Ovary (tissue), 9 donors: Measurements from ENCODE around the gene VEPH1. TPM values are rescaled to one million over a fixed set of nuclear protein-coding genes. Genes with fewer than 3 reads are reported as not detected.

ENCODE experiments used
- DNase-seq, 5 donors: peaks; one replicate each; pipeline ENCODE4 v3.0.0-alpha.2; 2019 to 2020
- H3K27ac ChIP-seq, 2 donors: fragments of 200-600 bp; one replicate each; pipeline versions ENCODE4 v1.5.1 to v1.8.0; 2019 to 2022
- H3K27me3 ChIP-seq: fragments of 200-600 bp; one replicate; pipeline ENCODE4 v1.8.0; 2022
- H3K36me3 ChIP-seq: fragments of 200-600 bp; sonication (generic); one replicate; pipeline ENCODE4 v1.5.1; 2019
- H3K4me1 ChIP-seq: one replicate; pipeline ENCODE4 v1.8.1; 2013; ENCODE audit warnings: mild to moderate bottlenecking, moderate library complexity; ENCODE audit not compliant: insufficient read depth
- H3K4me3 ChIP-seq: fragments of 200-600 bp; sonication (generic); one replicate; pipeline ENCODE4 v1.5.1; 2017
- H3K9me3 ChIP-seq, 2 donors: fragments of 200-600 bp in 1 of 2; sonication (generic) in 1 of 2; one replicate each; pipeline versions ENCODE4 v1.5.1 to v1.8.1; 2013 to 2019; ENCODE audit warnings: mild to moderate bottlenecking in 1 of 2, moderate library complexity in 1 of 2
- CTCF ChIP-seq, 3 donors: fragments of 450-650 bp in 2 of 3; fragments of 200-600 bp in 1 of 3; IDR thresholded peaks; one replicate each; pipeline versions ENCODE4 v1.5.1 to v1.8.0; 2016 to 2022; ENCODE audit warnings: antibody characterized with exemption in 3 of 3, mild to moderate bottlenecking in 1 of 3
- EP300 ChIP-seq: sonication (generic); formaldehyde crosslinking; IDR thresholded peaks from one replicate; pipeline ENCODE4 v1.6.1; 2017; ENCODE audit warnings: antibody characterized with exemption
- POLR2A ChIP-seq: fragments of 450-650 bp; IDR thresholded peaks from one replicate; pipeline ENCODE4 v1.6.1; 2017; ENCODE audit warnings: antibody characterized with exemption, mild to moderate bottlenecking, moderate library complexity
- WGBS, 3 donors: extraction: QIAGEN DNeasy Blood & Tissue Kit in 1 of 3; methylation state at CpG; one replicate each; pipeline versions ENCODE4 v1.1.5 to v1.1.7; 2013 to 2017; 5-methylcytosine and 5-hydroxymethylcytosine counted together
- intact Hi-C, 4 donors: fragments of 100-400 bp; cut with DNase I; formaldehyde crosslinking; loops; one replicate each; pipeline versions ENCODE4 v1.11.0 to v1.15.1; 2022 to 2023
- polyA plus RNA-seq, 2 donors: library from polyadenylated mRNA; stranded (reverse); fragments of 200-250 nt in 1 of 2; fragments of 350-450 nt in 1 of 2; fragmentation: Illumina TruSeq in 1 of 2; extraction: RNeasy Lipid Tissue Mini Kit (QIAGEN cat#74804) in 1 of 2; gene quantifications; one replicate each; pipeline ENCODE4 v1.2.3, GENCODE V29; 2013 to 2014
- total RNA-seq, 7 donors: library from RNA; depleted of rRNA in 2 of 7; stranded (reverse); fragments of >200 nt in 2 of 7; fragmentation: NEBNext Ultra II Directional in 3 of 7; extraction: Animal tissue kit (Norgen Biotek cat#: 25700) in 3 of 7; gene quantifications; one replicate each; pipeline versions ENCODE4 v1.1.0 to v1.2.4, GENCODE V29; 2016 to 2023
- donor health status: DM: no; HTN: no; CAD: no; lungs with moderate emphysema.
- donor health status: DM: no; HTN: no; CAD: no.
- donor health status: Bipolar disorder and iron deficiency.
- donor health status: DM: yes; HTN: yes; CAD: no.
- donor health status: DM: no; HTN: no; CAD: no.
- donor health status: DM: yes; HTN: yes; CAD: no.

Gene VEPH1
- total and polyA plus RNA-seq, 9 donors: 0.23 to 4.6 (median 1.3) TPM; not detected in 1

- intact Hi-C loops: no loop called here
- H3K4me3 ChIP-seq: no peak overlapping the region
- no peaks in the 10 kb centered on the region for H3K4me1 ChIP-seq
- DNase-seq: no peak
- H3K27me3 ChIP-seq: no peaks in the 10 kb centered on the region
- no peak for TF ChIP-seq EP300
- no peak for TF ChIP-seq CTCF (IDR thresholded peaks at IDR 0.05)
- TF ChIP-seq POLR2A: no peak
- no peaks in the 10 kb centered on the region for H3K36me3 ChIP-seq
- H3K9me3 ChIP-seq: no peaks in the 10 kb centered on the region
- no peak overlapping the region for H3K27ac ChIP-seq
Measured at GRCh38 chr3:157414861-157415260, 88.4 kb downstream of the VEPH1 start.

DNA sequence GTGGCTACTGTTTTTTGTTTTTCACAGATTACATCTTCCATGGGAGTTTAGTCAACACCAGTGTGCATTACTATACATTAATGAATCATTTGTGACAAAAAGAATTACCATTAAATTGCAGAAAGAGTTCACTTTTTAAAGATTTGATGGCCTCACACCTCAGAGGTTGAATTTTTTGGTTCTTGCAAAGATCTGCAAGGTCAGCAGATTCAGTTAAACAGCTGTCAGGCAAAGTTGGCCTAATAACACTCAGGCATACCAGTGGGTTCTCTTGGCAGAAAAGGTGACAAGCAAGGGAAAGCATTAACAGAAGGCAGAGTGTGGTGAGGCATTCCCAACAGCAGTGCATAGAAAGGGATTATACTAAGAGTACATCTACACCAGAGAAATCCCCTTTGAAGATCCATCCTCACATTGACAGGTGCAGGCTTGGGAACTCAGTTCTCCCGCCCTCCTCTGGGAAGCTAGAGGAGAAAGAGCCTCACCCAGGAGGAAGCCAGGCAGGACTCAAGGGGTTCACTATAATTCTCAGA is 90.8 kb downstream of the VEPH1 start:
- no peaks in the 10 kb centered on the region for H3K4me1 ChIP-seq
- no peak overlapping the region for H3K27ac ChIP-seq
- DNase-seq: no peak
- TF ChIP-seq EP300 (no peak), CTCF (IDR thresholded peaks at IDR 0.05) (no peak), POLR2A (no peak)
- WGBS, 3 donors: 92 to 93% (median 92%) methylated on average over 1 of the region's 1 CpG
- no peak overlapping the region for H3K4me3 ChIP-seq
- H3K36me3 ChIP-seq: no peaks in the 10 kb centered on the region
- H3K27me3 ChIP-seq: no peaks in the 10 kb centered on the region
- H3K9me3 ChIP-seq: no peaks in the 10 kb centered on the region
- intact Hi-C loops: no loop called here

- Histone ChIP-seq H3K4me3 (no peak overlapping the region), H3K4me1 (no peaks in the 10 kb centered on the region), H3K27ac (no peak overlapping the region), H3K36me3 (no peaks in the 10 kb centered on the region), H3K9me3 (no peaks in the 10 kb centered on the region), H3K27me3 (no peaks in the 10 kb centered on the region)
- TF ChIP-seq EP300 (no peak), POLR2A (no peak), CTCF (IDR thresholded peaks at IDR 0.05) (no peak)
- 59 to 81% (median 64%) methylated on average over 2 of the region's 2 CpGs for WGBS, 3 donors
- DNase-seq: no peak
- intact Hi-C loops: no loop called here
Measured at GRCh38 chr3:157410945-157411344, 92.3 kb downstream of the VEPH1 start.

GRCh38 chr3:157409516-157409915 is 93.7 kb downstream of the VEPH1 start:
- Histone ChIP-seq H3K9me3 (no peaks in the 10 kb centered on the region), H3K4me3 (no peak overlapping the region), H3K36me3 (no peaks in the 10 kb centered on the region), H3K27ac (no peak overlapping the region), H3K4me1 (no peaks in the 10 kb centered on the region), H3K27me3 (no peaks in the 10 kb centered on the region)
- intact Hi-C loops: no loop called here
- DNase-seq: no peak
- TF ChIP-seq POLR2A (no peak), EP300 (no peak), CTCF (IDR thresholded peaks at IDR 0.05) (no peak)
- 87 to 93% (median 89%) methylated on average over 2 of the region's 2 CpGs for WGBS, 3 donors
